ENCODE data around the gene TMPRSS12.
"Not testable (repeated sequence)": the region's sequence is repeated elsewhere in the genome, so short reads cannot be mapped to it uniquely, and the experiment has no call there.

TMPRSS12 gene

DNA sequence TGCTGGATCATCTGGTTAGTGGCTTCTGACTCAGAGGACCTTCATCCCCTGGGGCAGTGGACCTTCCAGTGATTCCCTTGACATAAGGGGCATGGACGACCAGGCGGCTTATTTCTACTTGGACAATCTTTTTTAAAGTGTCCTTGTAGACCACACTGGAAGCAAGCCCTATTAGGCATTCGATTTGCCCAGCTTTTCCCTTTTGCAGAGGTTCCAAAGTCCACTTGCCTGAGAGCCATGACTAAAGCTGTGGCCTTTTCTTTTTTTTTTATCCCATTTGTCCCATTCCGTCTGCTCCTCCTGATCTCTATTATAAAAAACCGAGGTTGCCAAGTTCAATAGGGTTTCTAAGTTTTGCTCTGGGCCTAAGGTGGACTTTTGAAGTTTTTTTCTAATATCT is 65.8 kb downstream of the TMPRSS12 start:
- peaks cover 19 to 25% of the 10 kb centered on the region in 2 donors for H3K9me3 Mint-ChIP-seq
- not testable (repeated sequence) for ATAC-seq, H3K27ac Mint-ChIP-seq

DNA sequence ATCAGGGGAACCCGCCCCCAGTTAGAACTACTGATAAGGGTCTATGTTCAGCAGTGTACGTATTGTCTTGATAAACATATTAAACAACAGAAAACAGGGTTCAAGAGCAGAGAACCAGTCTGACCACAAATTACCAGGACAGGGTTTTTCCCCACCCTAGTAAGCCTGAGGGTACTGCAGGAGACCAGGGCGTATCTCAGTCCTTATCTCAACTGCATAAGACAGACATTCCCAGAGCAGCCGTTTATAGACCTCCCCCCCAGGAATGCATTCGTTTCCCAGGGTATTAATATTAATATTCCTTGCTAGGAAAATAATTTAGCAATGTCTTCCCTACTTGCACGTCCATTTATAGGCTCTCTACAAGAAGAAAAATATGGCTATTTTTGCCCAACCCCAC is 69.6 kb downstream of the TMPRSS12 start:
- not testable (repeated sequence) for H3K27me3 Mint-ChIP-seq, DNase-seq, H3K4me1 Mint-ChIP-seq, ATAC-seq, H3K4me3 Mint-ChIP-seq, H3K27ac Mint-ChIP-seq
- peaks cover 39 to 58% of the 10 kb centered on the region in 2 donors for H3K9me3 Mint-ChIP-seq

More for the DNA sequence above, 65.8 kb downstream of the TMPRSS12 start:
- not testable (repeated sequence) for H3K4me3 Mint-ChIP-seq, H3K4me1 Mint-ChIP-seq, DNase-seq, H3K27me3 Mint-ChIP-seq

GRCh38 chr12:50913224-50913623 is 70.5 kb downstream of the TMPRSS12 start:
- Mint-ChIP-seq H3K27me3 (no peaks in the 10 kb centered on the region), H3K27ac (no peak overlapping the region), H3K4me1 (peaks cover 2% of the 10 kb centered on the region), H3K4me3 (no peak overlapping the region), H3K9me3 (peaks cover 46 to 66% of the 10 kb centered on the region in 2 donors)
- no peak for DNase-seq
- no peak for ATAC-seq

- ATAC-seq, result no peak
- no peak overlapping the region for H3K4me3 Mint-ChIP-seq
These were observed 72.3 kb downstream of the TMPRSS12 start for GRCh38 chr12:50914872-50915484.

DNA sequence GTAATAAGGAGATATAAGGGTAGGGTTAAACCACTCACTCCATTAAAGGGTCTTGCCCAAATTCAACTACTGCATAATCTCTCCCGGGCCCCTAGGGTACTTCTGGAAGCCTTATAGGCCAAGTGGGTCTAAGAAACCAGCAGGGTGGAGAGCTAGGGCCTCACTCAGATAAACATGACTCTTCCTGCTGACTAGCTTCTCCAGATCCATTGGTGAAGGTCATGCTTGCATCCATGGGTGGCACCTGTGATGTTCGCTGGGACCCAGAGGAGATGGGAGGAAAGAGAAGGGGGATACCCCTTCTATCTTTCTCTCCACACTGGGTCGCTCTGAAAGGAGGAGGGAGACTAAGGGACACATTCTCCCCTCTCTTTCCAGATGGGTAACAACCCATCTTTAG is 73.6 kb downstream of the TMPRSS12 start:
- no peak for DNase-seq
- no peaks in the 10 kb centered on the region for H3K27me3 Mint-ChIP-seq
- H3K27ac Mint-ChIP-seq, result peak overlapping the region in 1 of 2 donors; percentile 49
- H3K4me1 Mint-ChIP-seq, result peaks cover 23% of the 10 kb centered on the region
- ATAC-seq, result no peak
- H3K4me3 Mint-ChIP-seq, result no peak overlapping the region
- H3K9me3 Mint-ChIP-seq, result peaks cover 47 to 63% of the 10 kb centered on the region in 2 donors

More at GRCh38 chr12:50914872-50915484, 72.3 kb downstream of the TMPRSS12 start:
- Mint-ChIP-seq H3K27ac (no peak overlapping the region), H3K9me3 (peaks cover 52 to 68% of the 10 kb centered on the region in 2 donors), H3K27me3 (no peaks in the 10 kb centered on the region), H3K4me1 (peaks cover 20% of the 10 kb centered on the region)
- no peak for DNase-seq

- Mint-ChIP-seq H3K4me3 (no peak overlapping the region), H3K27me3 (no peaks in the 10 kb centered on the region), H3K27ac (no peak overlapping the region), H3K4me1 (peaks cover 38% of the 10 kb centered on the region), H3K9me3 (peaks cover 30 to 39% of the 10 kb centered on the region in 2 donors)
- peak in 1 of 2 donors; percentile 7 for DNase-seq
- peak; percentile 70 for ATAC-seq
These were observed 76.0 kb downstream of the TMPRSS12 start for GRCh38 chr12:50918584-50919316.

- Mint-ChIP-seq H3K9me3 (peaks cover 5 to 10% of the 10 kb centered on the region in 2 donors), H3K4me3 (peak overlapping the region; percentile 5 to 24), H3K27me3 (no peaks in the 10 kb centered on the region), H3K4me1 (peaks cover 67% of the 10 kb centered on the region), H3K27ac (peak overlapping the region; percentile 37 to 70)
- no peak for ATAC-seq
- DNase-seq, result no peak
These were observed 80.1 kb downstream of the TMPRSS12 start for GRCh38 chr12:50922820-50923219.

DNA sequence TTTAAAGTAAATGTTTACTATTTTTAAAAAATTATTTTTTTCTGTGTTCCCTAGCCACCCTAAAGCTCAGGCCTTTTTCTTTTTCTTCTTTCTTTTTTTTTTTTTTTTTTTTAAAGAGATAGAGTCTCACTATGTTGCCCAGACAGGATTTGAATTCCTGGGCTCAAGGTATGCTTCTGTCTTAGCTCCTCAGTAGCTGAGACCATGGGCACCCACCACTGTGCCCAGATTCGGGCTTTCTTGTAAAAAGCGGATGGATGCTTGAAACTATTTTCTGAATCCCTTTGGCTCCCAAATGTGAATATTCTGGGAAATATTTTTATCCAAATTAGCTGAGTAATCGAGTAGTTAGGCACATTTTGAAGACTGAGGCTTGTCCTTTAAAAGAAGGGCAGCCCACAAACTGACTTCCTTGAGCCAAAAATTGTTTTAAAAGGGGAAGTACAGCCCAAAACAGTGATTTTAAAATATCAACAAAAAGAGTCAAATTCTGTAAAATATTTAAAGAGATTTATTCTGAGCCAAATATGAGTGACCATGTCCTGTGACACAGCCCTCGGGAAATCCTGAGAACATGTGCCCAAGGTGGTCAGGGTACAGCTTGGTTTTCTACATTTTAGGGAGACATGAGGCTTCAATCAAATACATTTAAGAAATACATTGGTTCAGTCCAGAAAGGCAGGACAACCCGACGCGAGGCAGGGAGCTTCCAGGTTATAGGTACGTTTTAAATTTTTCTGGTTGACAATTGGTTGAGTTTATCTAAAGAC is 80.8 kb downstream of the TMPRSS12 start:
- Mint-ChIP-seq H3K9me3 (peaks cover 0 to 2% of the 10 kb centered on the region in 2 donors), H3K27me3 (no peaks in the 10 kb centered on the region), H3K4me1 (peaks cover 69% of the 10 kb centered on the region), H3K27ac (peak overlapping the region; percentile 83 to 87), H3K4me3 (peak overlapping the region; percentile 86 to 88)
- DNase-seq (no peak), ATAC-seq (no peak)

DNA sequence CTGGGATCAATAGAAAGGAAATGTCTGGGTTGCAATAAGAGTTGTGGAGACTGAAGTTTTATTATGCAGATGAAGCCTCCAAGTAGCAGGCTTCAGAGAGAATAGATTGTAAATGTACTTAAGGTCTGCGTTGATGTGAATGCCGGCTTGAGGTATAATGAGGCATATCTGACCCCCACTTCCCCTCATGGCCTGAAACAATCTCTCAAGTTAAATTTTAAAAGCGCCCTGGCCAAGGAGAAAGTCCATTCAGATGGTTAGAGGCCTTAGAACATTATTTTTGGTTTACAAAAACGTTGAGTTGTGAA is 81.4 kb downstream of the TMPRSS12 start:
- peaks cover 68% of the 10 kb centered on the region for H3K4me1 Mint-ChIP-seq
- peak overlapping the region; percentile 86 to 88 for H3K4me3 Mint-ChIP-seq
- H3K27ac Mint-ChIP-seq, result peak overlapping the region; percentile 83 to 87
- ATAC-seq, result peak; percentile 3
- H3K9me3 Mint-ChIP-seq, result no peaks in the 10 kb centered on the region
- DNase-seq, result peak in 1 of 2 donors; percentile 20
- no peaks in the 10 kb centered on the region for H3K27me3 Mint-ChIP-seq

GRCh38 chr12:50924439-50925341 is 82.0 kb downstream of the TMPRSS12 start:
- H3K27me3 Mint-ChIP-seq, result no peaks in the 10 kb centered on the region
- no peaks in the 10 kb centered on the region for H3K9me3 Mint-ChIP-seq
- ATAC-seq (peak; percentile 96), DNase-seq (peak; percentile 46 to 65)
- H3K27ac Mint-ChIP-seq, result peak overlapping the region; percentile 17 to 87
- peaks cover 62% of the 10 kb centered on the region for H3K4me1 Mint-ChIP-seq
- peak overlapping the region; percentile 86 to 88 for H3K4me3 Mint-ChIP-seq

DNA sequence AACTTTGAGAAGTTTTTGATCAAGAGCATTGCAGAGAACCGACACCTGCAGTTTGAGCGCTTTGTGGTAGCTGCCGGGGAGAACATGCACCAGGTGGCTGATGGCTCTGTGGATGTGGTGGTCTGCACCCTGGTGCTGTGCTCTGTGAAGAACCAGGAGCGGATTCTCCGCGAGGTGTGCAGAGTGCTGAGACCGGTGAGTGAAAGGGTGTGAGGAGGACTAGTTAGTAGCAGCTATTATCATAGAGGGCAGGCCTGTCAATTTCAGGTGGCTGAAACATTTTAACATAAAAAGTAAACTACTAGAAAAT is 82.6 kb downstream of the TMPRSS12 start:
- H3K4me3 Mint-ChIP-seq, result peak overlapping the region; percentile 86 to 88

GRCh38 chr12:50925920-50926319 is 83.2 kb downstream of the TMPRSS12 start:
- Mint-ChIP-seq H3K4me1 (peaks cover 56% of the 10 kb centered on the region), H3K4me3 (peak overlapping the region; percentile 46 to 88), H3K27me3 (no peaks in the 10 kb centered on the region), H3K9me3 (no peaks in the 10 kb centered on the region), H3K27ac (no peak overlapping the region)
- DNase-seq, result no peak
- no peak for ATAC-seq

More for the DNA sequence above, 82.6 kb downstream of the TMPRSS12 start:
- Mint-ChIP-seq H3K9me3 (no peaks in the 10 kb centered on the region), H3K4me1 (peaks cover 56% of the 10 kb centered on the region), H3K27me3 (no peaks in the 10 kb centered on the region), H3K27ac (peak overlapping the region; percentile 17 to 37)
- DNase-seq (peak in 1 of 2 donors; percentile 16), ATAC-seq (peak; percentile 37)

- H3K4me1 Mint-ChIP-seq, result peaks cover 56% of the 10 kb centered on the region
- H3K9me3 Mint-ChIP-seq, result no peaks in the 10 kb centered on the region
- H3K27me3 Mint-ChIP-seq, result no peaks in the 10 kb centered on the region
- DNase-seq (no peak), ATAC-seq (no peak)
- no peak overlapping the region for H3K27ac Mint-ChIP-seq
- peak overlapping the region in 1 of 2 donors; percentile 36 for H3K4me3 Mint-ChIP-seq
These were observed 83.7 kb downstream of the TMPRSS12 start for GRCh38 chr12:50926415-50926814.

DNA sequence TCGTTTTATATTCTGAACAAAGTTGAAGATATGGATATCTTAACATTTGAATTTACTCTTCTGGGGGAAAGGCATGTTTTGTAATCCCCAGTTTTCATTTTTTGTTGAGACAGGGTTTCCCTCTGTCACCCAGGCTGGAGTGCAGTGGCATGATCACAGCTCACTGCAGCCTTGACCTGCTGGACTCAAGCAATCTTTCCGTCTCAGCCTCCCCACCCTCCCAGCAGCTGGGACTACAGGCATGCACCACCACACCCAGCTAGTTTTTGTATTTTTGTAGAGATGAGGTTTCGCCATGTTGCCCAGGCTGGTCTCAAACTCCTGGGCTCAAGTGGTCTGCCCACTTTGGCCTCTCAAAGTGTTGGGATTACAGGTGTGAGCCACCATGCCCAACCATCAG is 84.2 kb downstream of the TMPRSS12 start:
- ATAC-seq, H3K27ac Mint-ChIP-seq, H3K27me3 Mint-ChIP-seq, DNase-seq, H3K9me3 Mint-ChIP-seq: not testable (repeated sequence)
- Mint-ChIP-seq H3K4me1 (peaks cover 56% of the 10 kb centered on the region), H3K4me3 (peak overlapping the region; percentile 17 to 36)

DNA sequence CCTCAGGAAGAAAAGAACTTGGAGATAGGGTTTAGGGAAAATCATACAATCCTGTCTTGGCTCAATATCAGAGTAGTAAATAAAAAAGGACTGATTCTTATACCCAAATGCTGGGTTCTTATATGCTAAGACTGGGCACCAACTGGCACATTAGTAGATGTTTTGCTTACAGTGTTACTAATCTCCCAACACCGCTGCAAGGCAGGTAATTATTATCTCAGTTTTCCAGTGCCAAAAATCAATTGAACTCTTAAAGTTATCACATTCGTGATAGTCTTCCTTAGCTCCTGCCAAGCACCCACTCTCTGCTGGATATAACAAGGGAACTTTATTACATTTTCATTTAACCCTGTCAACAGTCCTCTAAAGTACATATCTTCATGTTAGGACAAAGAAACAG is 84.6 kb downstream of the TMPRSS12 start:
- Mint-ChIP-seq H3K27me3 (no peaks in the 10 kb centered on the region), H3K9me3 (no peaks in the 10 kb centered on the region), H3K4me3 (no peak overlapping the region), H3K4me1 (peaks cover 54% of the 10 kb centered on the region), H3K27ac (no peak overlapping the region)
- DNase-seq (no peak), ATAC-seq (no peak)

Measured in stimulated activated naive CD8-positive, alpha-beta T cell treated with anti-CD3 and anti-CD28 coated beads, Interleukin-15, amount 100 ng/mL, for 72 hours (primary cell).